SK-N-SH (cell line): ENCODE measurements around the gene SULT1E1. TPM values are rescaled to one million over a fixed set of nuclear protein-coding genes. Genes with fewer than 3 reads are reported as not detected.
A peak's percentile ranks its signal among the peaks of the same experiment; 100 is the strongest.

ENCODE experiments used
- CTCF ChIA-PET: fragments of 300-600, 350-600 bp; formaldehyde crosslinking; extraction: SDS; loops from one replicate; lab custom pipeline; 2021; lab: Yijun Ruan, JAX
- POLR2A ChIA-PET: fragments of 350-600 bp; sonication (Branson Sonifier 250); formaldehyde crosslinking; extraction: SDS; loops from one replicate; lab custom pipeline; 2020; ENCODE audit warnings: antibody characterized with exemption, inconsistent platforms; lab: Yijun Ruan, JAX
- DNase-seq: peaks from one replicate; pipeline ENCODE4 v3.0.0; 2012
- H2AFZ ChIP-seq: fragments of 200-600 bp; sonication (generic); 2 replicates; pipeline ENCODE4 v1.8.1; 2016; ENCODE audit warnings: antibody characterized with exemption, mild to moderate bottlenecking, low read depth
- H3F3A ChIP-seq: fragments of 200-600 bp; sonication (generic); replicated peaks from 2 replicates; pipeline ENCODE3; 2016; ENCODE audit warnings: antibody characterized with exemption, mild to moderate bottlenecking; ENCODE audit not compliant: insufficient read depth
- H3K27ac ChIP-seq, 2 experiments: fragments of 200-500 bp in 1 of 2; fragments of 200-600 bp in 1 of 2; sonication (Bioruptor generic) in 1 of 2; sonication (generic), shearing (Covaris generic) in 1 of 2; 2 replicates each; pipeline versions ENCODE4 v1.5.1 to v1.6.1; 2014 to 2016; ENCODE audit warnings: low read depth in 2 of 2, inconsistent platforms in 1 of 2, low read length in 1 of 2, mild to moderate bottlenecking in 1 of 2, mixed read lengths in 1 of 2
- H3K27me3 ChIP-seq: fragments of 200-600 bp; sonication (generic), shearing (Covaris generic); 2 replicates; pipeline ENCODE4 v1.6.1; 2016; ENCODE audit warnings: mixed run types; ENCODE audit not compliant: insufficient read depth
- H3K36me3 ChIP-seq, 2 experiments: fragments of 200-500 bp in 1 of 2; fragments of 200-600 bp in 1 of 2; sonication (Bioruptor generic) in 1 of 2; sonication (generic) in 1 of 2; replicated peaks in 1 of 2; 2 replicates each; pipeline versions ENCODE3 to v1.5.1; 2014 to 2016; ENCODE audit warnings: low read length in 1 of 2, mild to moderate bottlenecking in 1 of 2; ENCODE audit not compliant: insufficient read depth in 2 of 2, control insufficient read depth in 1 of 2
- H3K4me1 ChIP-seq, 2 experiments: fragments of 200-500 bp in 1 of 2; fragments of 200-600 bp in 1 of 2; sonication (Bioruptor generic) in 1 of 2; sonication (generic), shearing (Covaris generic) in 1 of 2; 2 replicates each; pipeline versions ENCODE4 v1.5.1 to v1.6.1; 2014 to 2016; ENCODE audit warnings: low read depth in 1 of 2, low read length in 1 of 2, mixed run types in 1 of 2; ENCODE audit not compliant: insufficient read depth in 2 of 2, control insufficient read depth in 1 of 2
- H3K4me2 ChIP-seq: fragments of 200-600 bp; sonication (generic), shearing (Covaris generic); 2 replicates; pipeline ENCODE4 v1.6.1; 2017; ENCODE audit warnings: mixed run types
- H3K4me3 ChIP-seq, 2 experiments: fragments of 200-500 bp in 1 of 2; fragments of 200-600 bp in 1 of 2; sonication (Bioruptor generic) in 1 of 2; sonication (generic), shearing (Covaris generic) in 1 of 2; 2 replicates each; pipeline versions ENCODE4 v1.5.1 to v1.8.1; 2014 to 2016; ENCODE audit warnings: low read depth in 2 of 2, inconsistent platforms in 1 of 2, low read length in 1 of 2, mild to moderate bottlenecking in 1 of 2, mixed read lengths in 1 of 2, moderate library complexity in 1 of 2
- H3K79me2 ChIP-seq: fragments of 200-600 bp; sonication (generic); 2 replicates; pipeline ENCODE4 v1.8.1; 2017; ENCODE audit warnings: mild to moderate bottlenecking; ENCODE audit not compliant: insufficient read depth
- H3K9ac ChIP-seq: fragments of 200-600 bp; sonication (generic); 2 replicates; pipeline ENCODE4 v1.6.1; 2017; ENCODE audit warnings: mixed run types
- H3K9me2 ChIP-seq: fragments of 200-600 bp; sonication (generic); 2 replicates; pipeline ENCODE4 v1.6.1; 2017; ENCODE audit warnings: mixed run types
- H3K9me3 ChIP-seq: fragments of 200-600 bp; sonication (generic); 2 replicates; pipeline ENCODE4 v1.6.1; 2017; ENCODE audit warnings: mixed run types, mild to moderate bottlenecking, moderate library complexity
- H4K20me1 ChIP-seq: fragments of 200-600 bp; sonication (generic); 2 replicates; pipeline ENCODE4 v1.6.1; 2017; ENCODE audit warnings: mild to moderate bottlenecking, mixed run types; ENCODE audit not compliant: insufficient read depth
- EZH2phosphoT487 ChIP-seq: fragments of 200-600 bp; sonication (generic); IDR thresholded peaks from 2 replicates; pipeline ENCODE4 v1.6.1; 2017; ENCODE audit warnings: low read depth, mixed run types, mild to moderate bottlenecking, antibody characterized with exemption, moderate library complexity, borderline replicate concordance
- FOXJ3 ChIP-seq: sonication (generic); formaldehyde crosslinking; IDR thresholded peaks from 2 replicates; pipeline ENCODE4 v1.5.1; 2020; ENCODE audit warnings: mild to moderate bottlenecking, missing genetic modification reagents
- FOXM1 ChIP-seq: IDR thresholded peaks from 2 replicates; pipeline ENCODE4 v1.4.0; 2012; ENCODE audit warnings: low read depth, mild to moderate bottlenecking
- GABPA ChIP-seq: IDR thresholded peaks from 2 replicates; pipeline ENCODE4 v1.4.0; 2012; ENCODE audit warnings: low read depth, mild to moderate bottlenecking
- MEF2A ChIP-seq: IDR thresholded peaks from 2 replicates; pipeline ENCODE4 v1.4.0; 2012; ENCODE audit warnings: low read depth, borderline replicate concordance
- NRF1 ChIP-seq: IDR thresholded peaks from 2 replicates; pipeline ENCODE4 v1.6.1; 2012; ENCODE audit warnings: low read depth, mild to moderate bottlenecking, low read length
- RAD21 ChIP-seq: IDR thresholded peaks from 2 replicates; pipeline ENCODE4 v1.6.1; 2012; ENCODE audit warnings: mild to moderate bottlenecking, low read length
- RCOR1 ChIP-seq: fragments of 150-350 bp; IDR thresholded peaks from 2 replicates; pipeline ENCODE4 v1.6.1; 2017; ENCODE audit warnings: antibody characterized with exemption, low read length
- RFX5 ChIP-seq: IDR thresholded peaks from 2 replicates; pipeline ENCODE4 v1.6.1; 2012; ENCODE audit warnings: mild to moderate bottlenecking, improper control_type of control experiment, low read length
- RXRA ChIP-seq: IDR thresholded peaks from 2 replicates; pipeline ENCODE4 v1.4.0; 2012; ENCODE audit warnings: low read depth, mild to moderate bottlenecking, borderline replicate concordance
- TAF1 ChIP-seq: IDR thresholded peaks from 2 replicates; pipeline ENCODE4 v1.6.1; 2012; ENCODE audit warnings: low read depth, mild to moderate bottlenecking, low read length, moderate library complexity, borderline replicate concordance
- TCF12 ChIP-seq: IDR thresholded peaks from 2 replicates; pipeline ENCODE4 v1.4.0; 2012
- TEAD4 ChIP-seq: IDR thresholded peaks from 2 replicates; pipeline ENCODE4 v1.4.0; 2012; ENCODE audit warnings: mild to moderate bottlenecking, borderline replicate concordance; ENCODE audit not compliant: insufficient read depth
- WGBS: methylation state at CpG from one replicate; pipeline ENCODE4 v1.1.6; 2017; ENCODE audit warnings: low lambda C conversion rate; 5-methylcytosine and 5-hydroxymethylcytosine counted together
- polyA plus RNA-seq, 3 experiments: library from polyadenylated mRNA; depleted of rRNA; stranded (reverse); fragments of >200 nt; gene quantifications; 2 replicates each; pipeline ENCODE4 v1.2.3, GENCODE V29; 2012
- TF ChIP-seq, protein P1 (sequence below): fragments of 150-350 bp; IDR thresholded peaks from 2 replicates; pipeline ENCODE4 v1.6.1; 2016; ENCODE audit warnings: mild to moderate bottlenecking, low read depth, low read length
- TF ChIP-seq, protein P2 (sequence below): fragments of 200-600 bp; sonication (generic); IDR thresholded peaks from 2 replicates; pipeline ENCODE4 v1.6.1; 2017; ENCODE audit warnings: antibody characterized with exemption, mild to moderate bottlenecking, moderate library complexity
- TF ChIP-seq, protein P3 (sequence below): IDR thresholded peaks from 2 replicates; pipeline ENCODE4 v1.4.0; 2012; ENCODE audit warnings: low read depth, borderline replicate concordance
- TF ChIP-seq, protein P4 (sequence below): IDR thresholded peaks from 2 replicates; pipeline ENCODE4 v1.4.0; 2012; ENCODE audit warnings: low read depth

Gene SULT1E1
- polyA plus RNA-seq, 1 of the 3 experiments (the other 2 are of a cell fraction) = 13.7 TPM

DNA sequence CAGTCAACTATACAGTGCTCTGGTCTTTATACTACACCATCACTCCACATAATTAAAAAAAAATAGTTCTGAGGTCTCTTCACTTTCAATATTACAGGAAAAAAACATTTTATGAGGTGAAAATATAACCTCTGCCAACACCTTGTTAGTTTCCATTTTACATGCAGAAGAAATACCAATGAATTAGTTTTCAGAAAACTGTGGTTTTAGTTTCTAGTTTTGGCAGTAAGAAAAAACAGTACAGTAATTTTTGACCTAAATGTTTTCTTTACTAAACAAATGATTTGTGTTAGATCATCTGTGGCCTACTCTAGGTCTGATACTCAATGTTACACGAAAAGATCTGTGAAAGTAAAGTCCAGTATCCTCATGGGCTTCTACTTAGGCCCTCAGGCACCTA is 10.0 kb downstream of the SULT1E1 start:
- H3K4me1 ChIP-seq = 0 out of 4 replicates have a peak, but pooled peaks cover 0 to 8% of the 10 kb centered on the region in 2 experiments
- H3K27ac ChIP-seq = peak overlapping the region; percentile 43 to 58; a peak in 2 of 4 replicates
- POLR2A ChIA-PET = no interaction called here
- H4K20me1 ChIP-seq = no peaks in the 10 kb centered on the region
- TF ChIP-seq, protein P1, sequence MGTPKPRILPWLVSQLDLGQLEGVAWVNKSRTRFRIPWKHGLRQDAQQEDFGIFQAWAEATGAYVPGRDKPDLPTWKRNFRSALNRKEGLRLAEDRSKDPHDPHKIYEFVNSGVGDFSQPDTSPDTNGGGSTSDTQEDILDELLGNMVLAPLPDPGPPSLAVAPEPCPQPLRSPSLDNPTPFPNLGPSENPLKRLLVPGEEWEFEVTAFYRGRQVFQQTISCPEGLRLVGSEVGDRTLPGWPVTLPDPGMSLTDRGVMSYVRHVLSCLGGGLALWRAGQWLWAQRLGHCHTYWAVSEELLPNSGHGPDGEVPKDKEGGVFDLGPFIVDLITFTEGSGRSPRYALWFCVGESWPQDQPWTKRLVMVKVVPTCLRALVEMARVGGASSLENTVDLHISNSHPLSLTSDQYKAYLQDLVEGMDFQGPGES = no peak
- TF ChIP-seq GABPA = no peak
- TF ChIP-seq RAD21 = no peak
- TF ChIP-seq TCF12 = no peak
- TF ChIP-seq TEAD4 = no peak
- TF ChIP-seq FOXJ3 (CRISPR knock-in tag) = no peak
- no peak for TF ChIP-seq RCOR1
- TF ChIP-seq RFX5 = no peak
- TF ChIP-seq RXRA = no peak
- TF ChIP-seq FOXM1 = no peak
- TF ChIP-seq, protein P2, sequence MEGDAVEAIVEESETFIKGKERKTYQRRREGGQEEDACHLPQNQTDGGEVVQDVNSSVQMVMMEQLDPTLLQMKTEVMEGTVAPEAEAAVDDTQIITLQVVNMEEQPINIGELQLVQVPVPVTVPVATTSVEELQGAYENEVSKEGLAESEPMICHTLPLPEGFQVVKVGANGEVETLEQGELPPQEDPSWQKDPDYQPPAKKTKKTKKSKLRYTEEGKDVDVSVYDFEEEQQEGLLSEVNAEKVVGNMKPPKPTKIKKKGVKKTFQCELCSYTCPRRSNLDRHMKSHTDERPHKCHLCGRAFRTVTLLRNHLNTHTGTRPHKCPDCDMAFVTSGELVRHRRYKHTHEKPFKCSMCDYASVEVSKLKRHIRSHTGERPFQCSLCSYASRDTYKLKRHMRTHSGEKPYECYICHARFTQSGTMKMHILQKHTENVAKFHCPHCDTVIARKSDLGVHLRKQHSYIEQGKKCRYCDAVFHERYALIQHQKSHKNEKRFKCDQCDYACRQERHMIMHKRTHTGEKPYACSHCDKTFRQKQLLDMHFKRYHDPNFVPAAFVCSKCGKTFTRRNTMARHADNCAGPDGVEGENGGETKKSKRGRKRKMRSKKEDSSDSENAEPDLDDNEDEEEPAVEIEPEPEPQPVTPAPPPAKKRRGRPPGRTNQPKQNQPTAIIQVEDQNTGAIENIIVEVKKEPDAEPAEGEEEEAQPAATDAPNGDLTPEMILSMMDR = no peak
- TF ChIP-seq, protein P3, sequence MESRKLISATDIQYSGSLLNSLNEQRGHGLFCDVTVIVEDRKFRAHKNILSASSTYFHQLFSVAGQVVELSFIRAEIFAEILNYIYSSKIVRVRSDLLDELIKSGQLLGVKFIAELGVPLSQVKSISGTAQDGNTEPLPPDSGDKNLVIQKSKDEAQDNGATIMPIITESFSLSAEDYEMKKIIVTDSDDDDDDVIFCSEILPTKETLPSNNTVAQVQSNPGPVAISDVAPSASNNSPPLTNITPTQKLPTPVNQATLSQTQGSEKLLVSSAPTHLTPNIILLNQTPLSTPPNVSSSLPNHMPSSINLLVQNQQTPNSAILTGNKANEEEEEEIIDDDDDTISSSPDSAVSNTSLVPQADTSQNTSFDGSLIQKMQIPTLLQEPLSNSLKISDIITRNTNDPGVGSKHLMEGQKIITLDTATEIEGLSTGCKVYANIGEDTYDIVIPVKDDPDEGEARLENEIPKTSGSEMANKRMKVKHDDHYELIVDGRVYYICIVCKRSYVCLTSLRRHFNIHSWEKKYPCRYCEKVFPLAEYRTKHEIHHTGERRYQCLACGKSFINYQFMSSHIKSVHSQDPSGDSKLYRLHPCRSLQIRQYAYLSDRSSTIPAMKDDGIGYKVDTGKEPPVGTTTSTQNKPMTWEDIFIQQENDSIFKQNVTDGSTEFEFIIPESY = no peak
- TF ChIP-seq TAF1 = no peak
- TF ChIP-seq MEF2A = no peak
- no peak for TF ChIP-seq EZH2phosphoT487
- TF ChIP-seq, protein P4, sequence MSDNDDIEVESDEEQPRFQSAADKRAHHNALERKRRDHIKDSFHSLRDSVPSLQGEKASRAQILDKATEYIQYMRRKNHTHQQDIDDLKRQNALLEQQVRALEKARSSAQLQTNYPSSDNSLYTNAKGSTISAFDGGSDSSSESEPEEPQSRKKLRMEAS = no peak
- no peak for TF ChIP-seq NRF1
- no peak overlapping the region for H3K9ac ChIP-seq
- no peaks in the 10 kb centered on the region for H3K79me2 ChIP-seq
- WGBS = 0% methylated on average over 1 of the region's 1 CpG
- H3K4me3 ChIP-seq = no peak overlapping the region
- no peaks in the 10 kb centered on the region for H3K9me2 ChIP-seq
- H2AFZ ChIP-seq = peak overlapping the region; percentile 43
- DNase-seq = no peak
- peaks cover 8% of the 10 kb centered on the region for H3F3A ChIP-seq
- H3K9me3 ChIP-seq = 0 out of 2 replicates have a peak, but pooled peaks cover 3% of the 10 kb centered on the region
- CTCF ChIA-PET = no interaction called here
- H3K36me3 ChIP-seq = no peaks in the 10 kb centered on the region
- H3K4me2 ChIP-seq = 0 out of 2 replicates have a peak overlapping the region, but pooled peaks have one; percentile 33
- no peaks in the 10 kb centered on the region for H3K27me3 ChIP-seq
